HEK293 (cell line): ENCODE data around the gene JTB.

ENCODE experiments used
- CTCF ChIP-seq: fragments of 450-650 bp; formaldehyde crosslinking; IDR thresholded peaks from 2 replicates; pipeline ENCODE4 v1.5.1; 2016; ENCODE audit warnings: missing biosample characterization, missing genetic modification characterization
- SP2 ChIP-seq: fragments of 450-650 bp; formaldehyde crosslinking; IDR thresholded peaks from 2 replicates; pipeline ENCODE4 v1.5.1; 2016; ENCODE audit warnings: missing biosample characterization, missing genetic modification characterization
- TF ChIP-seq, protein P1 (sequence below): fragments of 450-650 bp; IDR thresholded peaks from 2 replicates; pipeline ENCODE4 v1.5.1; 2018; ENCODE audit warnings: missing biosample characterization, missing genetic modification characterization

- TF ChIP-seq SP2 (tag by site-specific recombination) (no peak), CTCF (no peak)
- TF ChIP-seq, protein P1, sequence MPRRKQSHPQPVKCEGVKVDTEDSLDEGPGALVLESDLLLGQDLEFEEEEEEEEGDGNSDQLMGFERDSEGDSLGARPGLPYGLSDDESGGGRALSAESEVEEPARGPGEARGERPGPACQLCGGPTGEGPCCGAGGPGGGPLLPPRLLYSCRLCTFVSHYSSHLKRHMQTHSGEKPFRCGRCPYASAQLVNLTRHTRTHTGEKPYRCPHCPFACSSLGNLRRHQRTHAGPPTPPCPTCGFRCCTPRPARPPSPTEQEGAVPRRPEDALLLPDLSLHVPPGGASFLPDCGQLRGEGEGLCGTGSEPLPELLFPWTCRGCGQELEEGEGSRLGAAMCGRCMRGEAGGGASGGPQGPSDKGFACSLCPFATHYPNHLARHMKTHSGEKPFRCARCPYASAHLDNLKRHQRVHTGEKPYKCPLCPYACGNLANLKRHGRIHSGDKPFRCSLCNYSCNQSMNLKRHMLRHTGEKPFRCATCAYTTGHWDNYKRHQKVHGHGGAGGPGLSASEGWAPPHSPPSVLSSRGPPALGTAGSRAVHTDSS (tag by site-specific recombination) = no peak
These were observed 18.2 kb upstream of the JTB start for GRCh38 chr1:153995640-153996039.
